PC-9 (cell line): Measurements from ENCODE around the gene USP21.

Experiments used
- CTCF ChIP-seq: fragments of 200-600 bp; sonication (generic); conservative IDR thresholded peaks from 2 replicates; pipeline ENCODE4 v1.6.1; 2017; ENCODE audit warnings: mixed run types, antibody characterized with exemption, mild to moderate bottlenecking, moderate library complexity
- EZH2 ChIP-seq: fragments of 200-600 bp; sonication (generic); IDR thresholded peaks from 2 replicates; pipeline ENCODE4 v1.8.0; 2017; ENCODE audit warnings: antibody characterized with exemption, low read depth

DNA sequence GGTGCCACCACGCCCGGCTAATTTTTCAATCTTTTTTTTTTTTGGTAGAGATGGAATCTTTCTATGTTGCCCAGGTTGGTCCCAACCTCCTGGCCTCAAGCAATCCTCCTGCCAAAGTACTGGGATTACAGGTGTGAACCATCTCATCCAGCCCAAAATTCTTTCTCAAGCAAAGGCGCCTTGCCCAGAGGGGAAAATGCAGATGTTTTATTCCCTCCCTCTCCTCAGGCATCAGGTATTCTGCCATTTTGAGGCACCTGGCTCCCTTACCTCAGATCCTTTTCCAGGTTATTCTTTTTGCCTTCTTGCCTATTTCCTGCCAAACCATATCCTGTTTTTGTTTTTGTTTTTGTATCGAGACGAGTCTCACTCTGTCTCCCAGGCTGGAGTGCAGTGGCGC lies 29.1 kb downstream of the USP21 start:
- TF ChIP-seq CTCF: no peak
- TF ChIP-seq EZH2: no peak
